ENCODE data around the gene PSIP1.

GRCh38 chr9:15499139-15499538 lies 11.6 kb downstream of the PSIP1 start:
- TF ChIP-seq POLR2AphosphoS5 (IDR thresholded peaks at IDR 0.05; ENCODE audit: borderline replicate concordance, low read depth, low read length), result no peak
- no peak for TF ChIP-seq EZH2 (IDR thresholded peaks at IDR 0.05)

All from SK-N-MC (cell line).